GM21528 (cell line): ENCODE data around the gene R3HDM2.

Source experiments
- ATAC-seq: cut with Tn5 transposase; IDR thresholded peaks from one replicate; pipeline ENCODE4 v1.9.1; 2021; ENCODE audit warnings: mild to moderate bottlenecking, moderate library complexity; ENCODE audit not compliant: unreplicated experiment, low FRiP score

Gene R3HDM2

GRCh38 chr12:57222286-57223190, 208.3 kb downstream of the R3HDM2 start:
- ATAC-seq: no peak

GRCh38 chr12:57221169-57221917, 209.5 kb downstream of the R3HDM2 start:
- no peak for ATAC-seq

GRCh38 chr12:57220770-57221168, 210.1 kb downstream of the R3HDM2 start:
- ATAC-seq: no peak

GRCh38 chr12:57219993-57220754, 210.7 kb downstream of the R3HDM2 start:
- ATAC-seq: no peak

GRCh38 chr12:57219205-57219992, 211.4 kb downstream of the R3HDM2 start:
- no peak for ATAC-seq

- ATAC-seq: no peak
These were observed 212.6 kb downstream of the R3HDM2 start for GRCh38 chr12:57218030-57218853.

GRCh38 chr12:57216921-57217879, 213.6 kb downstream of the R3HDM2 start:
- no peak for ATAC-seq

GRCh38 chr12:57216014-57216911, 214.6 kb downstream of the R3HDM2 start, which contains the start of gene NXPH4:
Gene NXPH4, plus strand, starts transcription at chr12:57216794. Its CDS starts 176 bp downstream, at chr12:57216970.
- ATAC-seq: no peak

GRCh38 chr12:57215668-57216013, 215.2 kb downstream of the R3HDM2 start:
- no peak for ATAC-seq

GRCh38 chr12:57215065-57215464, 215.8 kb downstream of the R3HDM2 start:
- no peak for ATAC-seq

GRCh38 chr12:57214398-57214781, 216.5 kb downstream of the R3HDM2 start:
- no peak for ATAC-seq

- no peak for ATAC-seq
These were observed 217.0 kb downstream of the R3HDM2 start for GRCh38 chr12:57213763-57214397.

- ATAC-seq: no peak
These were observed 217.7 kb downstream of the R3HDM2 start for GRCh38 chr12:57213058-57213715.

GRCh38 chr12:57212701-57213057, 218.2 kb downstream of the R3HDM2 start:
- ATAC-seq: no peak

- ATAC-seq: no peak
These were observed 218.8 kb downstream of the R3HDM2 start for GRCh38 chr12:57211791-57212700.
